H9 (cell line): ENCODE results near the gene RYR3. TPM values are rescaled to one million over a fixed set of nuclear protein-coding genes. Genes with fewer than 3 reads are reported as not detected.

ENCODE experiments used
- DNase-seq: peaks from one replicate; pipeline ENCODE4 v3.0.0-alpha.2; 2017
- H2AFZ ChIP-seq: one replicate; pipeline ENCODE4 v1.6.1; 2013; ENCODE audit warnings: mild to moderate bottlenecking, low read length, control low read depth, moderate library complexity
- H2AK5ac ChIP-seq: 2 replicates; pipeline ENCODE4 v1.6.1; 2013; ENCODE audit warnings: low read length, control low read depth, mixed read lengths; ENCODE audit not compliant: insufficient read length
- H2BK120ac ChIP-seq: one replicate; pipeline ENCODE4 v1.6.1; 2013; ENCODE audit warnings: low read depth, mild to moderate bottlenecking, low read length, control low read depth, inconsistent platforms; ENCODE audit not compliant: poor library complexity, severe bottlenecking
- H2BK12ac ChIP-seq: 2 replicates; pipeline ENCODE4 v1.6.1; 2013; ENCODE audit warnings: low read length, control low read depth, mixed read lengths, low read depth; ENCODE audit not compliant: insufficient read length
- H2BK15ac ChIP-seq: 2 replicates; pipeline ENCODE4 v1.6.1; 2013; ENCODE audit warnings: low read depth, low read length, control low read depth
- H2BK20ac ChIP-seq: one replicate; pipeline ENCODE4 v1.6.1; 2013; ENCODE audit warnings: low read depth, mild to moderate bottlenecking, low read length, control low read depth, inconsistent platforms; ENCODE audit not compliant: poor library complexity, severe bottlenecking
- H2BK5ac ChIP-seq: 2 replicates; pipeline ENCODE4 v1.6.1; 2013; ENCODE audit warnings: low read length, control low read depth, mixed read lengths; ENCODE audit not compliant: insufficient read length
- H3K14ac ChIP-seq: 2 replicates; pipeline ENCODE4 v1.6.1; 2013; ENCODE audit warnings: low read length, control low read depth; ENCODE audit not compliant: insufficient read depth
- H3K18ac ChIP-seq: 2 replicates; pipeline ENCODE4 v1.6.1; 2013; ENCODE audit warnings: low read depth, mild to moderate bottlenecking, mixed read lengths, low read length, control low read depth; ENCODE audit not compliant: insufficient read length
- H3K23ac ChIP-seq: 2 replicates; pipeline ENCODE4 v1.6.1; 2013; ENCODE audit warnings: low read length, control low read depth, mixed read lengths, low read depth; ENCODE audit not compliant: insufficient read length
- H3K23me2 ChIP-seq: 2 replicates; pipeline ENCODE4 v1.6.1; 2013; ENCODE audit warnings: low read depth, mild to moderate bottlenecking, mixed read lengths, low read length, control low read depth; ENCODE audit not compliant: insufficient read length, poor library complexity, severe bottlenecking
- H3K27ac ChIP-seq: 2 replicates; pipeline ENCODE4 v1.5.1; 2013; ENCODE audit warnings: low read length, control low read depth, mixed read lengths, low read depth; ENCODE audit not compliant: insufficient read length
- H3K27me3 ChIP-seq: 2 replicates; pipeline ENCODE4 v1.6.1; 2013; ENCODE audit warnings: low read length, control low read depth, inconsistent platforms; ENCODE audit not compliant: insufficient read depth
- H3K4ac ChIP-seq: 2 replicates; pipeline ENCODE4 v1.6.1; 2013; ENCODE audit warnings: low read depth, mild to moderate bottlenecking, control low read depth, inconsistent platforms, low read length, moderate library complexity
- H3K4me1 ChIP-seq: 2 replicates; pipeline ENCODE4 v1.6.1; 2013; ENCODE audit warnings: low read length, control low read depth, inconsistent platforms; ENCODE audit not compliant: insufficient read depth
- H3K4me2 ChIP-seq: 2 replicates; pipeline ENCODE4 v1.6.1; 2013; ENCODE audit warnings: low read length, control low read depth, mixed read lengths; ENCODE audit not compliant: insufficient read length, insufficient read depth
- H3K56ac ChIP-seq: 2 replicates; pipeline ENCODE4 v1.6.1; 2013; ENCODE audit warnings: low read depth, mild to moderate bottlenecking, mixed read lengths, low read length, control low read depth; ENCODE audit not compliant: insufficient read length
- H3K79me1 ChIP-seq: 2 replicates; pipeline ENCODE4 v1.6.1; 2013; ENCODE audit warnings: low read depth, mild to moderate bottlenecking, moderate library complexity, low read length, control low read depth, inconsistent platforms; ENCODE audit not compliant: insufficient read depth, poor library complexity, severe bottlenecking
- H3K79me2 ChIP-seq: 2 replicates; pipeline ENCODE4 v1.6.1; 2013; ENCODE audit warnings: low read length, control low read depth, inconsistent platforms; ENCODE audit not compliant: insufficient read depth
- H3K9ac ChIP-seq: 2 replicates; pipeline ENCODE4 v1.6.1; 2013; ENCODE audit warnings: low read length, control low read depth, mixed read lengths; ENCODE audit not compliant: insufficient read length; ENCODE audit errors: extremely low read depth
- H3K9me3 ChIP-seq: one replicate; pipeline ENCODE4 v1.6.1; 2013; ENCODE audit warnings: low read depth, low read length, inconsistent platforms; ENCODE audit not compliant: control insufficient read depth
- H3T11ph ChIP-seq: one replicate; pipeline ENCODE4 v1.6.1; 2013; ENCODE audit warnings: mild to moderate bottlenecking, low read length, control low read depth, inconsistent platforms
- H4K20me1 ChIP-seq: one replicate; pipeline ENCODE4 v1.6.1; 2013; ENCODE audit not compliant: control insufficient read depth, insufficient read length, insufficient read depth
- H4K5ac ChIP-seq: 2 replicates; pipeline ENCODE4 v1.6.1; 2013; ENCODE audit warnings: low read depth, mild to moderate bottlenecking, mixed read lengths, low read length, control low read depth; ENCODE audit not compliant: insufficient read length
- H4K8ac ChIP-seq: replicated peaks from 2 replicates; pipeline ENCODE4 v1.6.1; 2013; ENCODE audit warnings: low read length, control low read depth, mixed read lengths, low read depth; ENCODE audit not compliant: insufficient read length
- H4K91ac ChIP-seq: 2 replicates; pipeline ENCODE4 v1.6.1; 2013; ENCODE audit warnings: low read depth, mild to moderate bottlenecking, moderate library complexity, mixed read lengths, low read length, control low read depth; ENCODE audit not compliant: insufficient read length
- H3K27ac Mint-ChIP-seq, 3 experiments: 2 replicates in 2 of 3; 3 replicates in 1 of 3; pipeline ENCODE4 v1.8.0; 2020 to 2021; ENCODE audit warnings: mixed read lengths in 3 of 3, mild to moderate bottlenecking in 1 of 3, moderate library complexity in 1 of 3
- H3K27me3 Mint-ChIP-seq: 2 replicates; pipeline ENCODE4 v1.8.0; 2021; ENCODE audit warnings: low read depth, mild to moderate bottlenecking, moderate library complexity, mixed read lengths
- H3K36me3 Mint-ChIP-seq, 3 experiments: 2 replicates in 2 of 3; 3 replicates in 1 of 3; pipeline ENCODE4 v1.8.0; 2020 to 2021; ENCODE audit warnings: low read depth in 3 of 3, mixed read lengths in 3 of 3; ENCODE audit not compliant: insufficient read depth in 1 of 3
- H3K4me1 Mint-ChIP-seq, 2 experiments: 2 replicates each; pipeline ENCODE4 v1.8.0; 2020; ENCODE audit warnings: mixed read lengths in 2 of 2
- H3K4me3 Mint-ChIP-seq, 2 experiments: 2 replicates in 1 of 2; 3 replicates in 1 of 2; pipeline ENCODE4 v1.8.0; 2020 to 2021; ENCODE audit warnings: mild to moderate bottlenecking in 2 of 2, mixed read lengths in 2 of 2, moderate library complexity in 1 of 2
- H3K9me3 Mint-ChIP-seq, 2 experiments: 2 replicates in 1 of 2; 3 replicates in 1 of 2; pipeline ENCODE4 v1.8.0; 2020; ENCODE audit warnings: mild to moderate bottlenecking in 2 of 2, mixed read lengths in 2 of 2, moderate library complexity in 1 of 2
- WGBS: extraction: QIAGEN DNeasy Blood & Tissue Kit; methylation state at CpG from one replicate; pipeline ENCODE4 v1.1.7; 2013; ENCODE audit warnings: missing lambda C conversion rate, low lambda C conversion rate, mixed read lengths; ENCODE audit not compliant: insufficient read length; ENCODE audit errors: extremely low coverage; 5-methylcytosine and 5-hydroxymethylcytosine counted together
- total RNA-seq: library from RNA; stranded (reverse); gene quantifications from 2 replicates; pipeline ENCODE4 v1.2.1, GENCODE V29; 2021
- TF ChIP-seq, protein P1 (sequence below): fragments of 200-600 bp; sonication (generic); conservative IDR thresholded peaks from 3 replicates; pipeline ENCODE4 v1.8.0; 2021; ENCODE audit warnings: antibody characterized with exemption, mild to moderate bottlenecking

The RYR3 gene
- total RNA-seq, 1 experiment from 2014 or later: 0.85 TPM

DNA sequence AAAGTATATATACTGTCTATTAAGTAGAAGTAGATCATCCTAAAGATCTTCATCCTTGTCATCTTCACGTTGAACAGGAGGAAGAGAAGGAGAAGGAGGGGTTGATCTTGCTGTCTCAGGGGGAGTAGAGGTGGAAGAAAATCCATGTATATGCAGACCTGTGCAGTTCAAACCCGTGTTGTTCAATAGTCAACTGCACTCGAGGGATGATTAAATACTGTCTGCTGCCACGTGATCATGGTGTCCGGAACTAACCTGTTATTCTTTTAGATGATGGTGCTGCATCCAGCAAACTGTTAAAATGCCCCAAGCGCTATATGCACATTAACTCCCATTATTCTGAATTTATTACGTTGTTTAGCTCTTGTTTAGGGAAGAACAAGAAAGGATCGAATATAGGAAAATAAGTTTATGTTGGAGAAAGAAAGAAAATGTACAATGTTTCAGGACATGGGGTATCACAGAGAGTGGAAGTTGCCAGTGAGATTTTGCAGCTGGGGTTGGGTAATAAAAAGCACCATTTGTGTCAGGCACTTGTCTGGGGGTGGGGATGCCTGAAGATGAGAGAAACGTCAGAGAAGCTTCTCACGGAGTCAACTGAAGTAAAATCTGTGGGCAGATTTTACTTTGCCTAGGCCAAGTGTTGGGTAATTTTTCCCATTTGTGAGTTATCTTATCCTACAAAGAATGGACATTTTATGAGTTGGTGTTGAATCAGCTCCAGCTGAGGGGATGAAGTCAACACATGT is 229.2 kb downstream of the RYR3 start:
- no peak overlapping the region for H3K9ac ChIP-seq
- no peak overlapping the region for H2BK5ac ChIP-seq
- Mint-ChIP-seq H3K9me3 (no peaks in the 10 kb centered on the region), H3K36me3 (no peaks in the 10 kb centered on the region), H3K4me3 (no peak overlapping the region), H3K4me1 (peaks cover 3 to 5% of the 10 kb centered on the region in 2 experiments; a peak in 2 of 4 replicates), H3K27ac (no peak overlapping the region; a peak in 1 of 7 replicates), H3K27me3 (no peaks in the 10 kb centered on the region)
- no peak overlapping the region for H2BK120ac ChIP-seq
- no peaks in the 10 kb centered on the region for H3K27me3 ChIP-seq
- no peak overlapping the region for H4K8ac ChIP-seq
- H3K23ac ChIP-seq: no peak overlapping the region
- no peaks in the 10 kb centered on the region for H3K23me2 ChIP-seq
- H2AK5ac ChIP-seq: no peak overlapping the region
- no peak overlapping the region for H2BK12ac ChIP-seq
- H2AFZ ChIP-seq: no peak overlapping the region
- no peak overlapping the region for H3K27ac ChIP-seq
- 100% methylated on average over 2 of the region's 10 CpGs for WGBS
- no peaks in the 10 kb centered on the region for H4K20me1 ChIP-seq
- H3K18ac ChIP-seq: no peak overlapping the region
- H3K79me1 ChIP-seq: no peaks in the 10 kb centered on the region
- H3K4ac ChIP-seq: no peak overlapping the region
- no peak overlapping the region for H4K5ac ChIP-seq
- no peak for DNase-seq
- no peak overlapping the region for H3K14ac ChIP-seq
- H3K9me3 ChIP-seq: no peaks in the 10 kb centered on the region
- H2BK20ac ChIP-seq: no peak overlapping the region
- no peak overlapping the region for H3T11ph ChIP-seq
- H3K79me2 ChIP-seq: no peaks in the 10 kb centered on the region
- no peaks in the 10 kb centered on the region for H3K4me1 ChIP-seq
- TF ChIP-seq, protein P1, sequence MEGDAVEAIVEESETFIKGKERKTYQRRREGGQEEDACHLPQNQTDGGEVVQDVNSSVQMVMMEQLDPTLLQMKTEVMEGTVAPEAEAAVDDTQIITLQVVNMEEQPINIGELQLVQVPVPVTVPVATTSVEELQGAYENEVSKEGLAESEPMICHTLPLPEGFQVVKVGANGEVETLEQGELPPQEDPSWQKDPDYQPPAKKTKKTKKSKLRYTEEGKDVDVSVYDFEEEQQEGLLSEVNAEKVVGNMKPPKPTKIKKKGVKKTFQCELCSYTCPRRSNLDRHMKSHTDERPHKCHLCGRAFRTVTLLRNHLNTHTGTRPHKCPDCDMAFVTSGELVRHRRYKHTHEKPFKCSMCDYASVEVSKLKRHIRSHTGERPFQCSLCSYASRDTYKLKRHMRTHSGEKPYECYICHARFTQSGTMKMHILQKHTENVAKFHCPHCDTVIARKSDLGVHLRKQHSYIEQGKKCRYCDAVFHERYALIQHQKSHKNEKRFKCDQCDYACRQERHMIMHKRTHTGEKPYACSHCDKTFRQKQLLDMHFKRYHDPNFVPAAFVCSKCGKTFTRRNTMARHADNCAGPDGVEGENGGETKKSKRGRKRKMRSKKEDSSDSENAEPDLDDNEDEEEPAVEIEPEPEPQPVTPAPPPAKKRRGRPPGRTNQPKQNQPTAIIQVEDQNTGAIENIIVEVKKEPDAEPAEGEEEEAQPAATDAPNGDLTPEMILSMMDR: no peak
- H4K91ac ChIP-seq: no peak overlapping the region
- H3K56ac ChIP-seq: no peak overlapping the region
- H2BK15ac ChIP-seq: no peak overlapping the region
- no peak overlapping the region for H3K4me2 ChIP-seq
